ENCODE data around the gene EHD1.

EHD1 gene

GRCh38 chr11:64809781-64810241 is 68.6 kb downstream of the EHD1 start:
- H3K4me2 ChIP-seq (ENCODE audit: low read depth, low read length, poor library complexity, severe bottlenecking): peak overlapping the region; percentile 63
- peak overlapping the region; percentile 88 for H2AFZ ChIP-seq (ENCODE audit: low read depth, low read length, severe bottlenecking)
- H3K9me3 ChIP-seq (ENCODE audit: insufficient read depth, low read length): no peaks in the 10 kb centered on the region
- no peaks in the 10 kb centered on the region for H3K36me3 ChIP-seq (ENCODE audit: low read length)
- peak overlapping the region; percentile 78 for H3K9ac ChIP-seq (ENCODE audit: low read length)
- H4K20me1 ChIP-seq (ENCODE audit: low read depth, low read length): no peaks in the 10 kb centered on the region
- H3K79me2 ChIP-seq (ENCODE audit: insufficient read depth, low read length): peaks cover 7% of the 10 kb centered on the region; the same call in 1 of the 2 replicates
- H3K27me3 ChIP-seq (ENCODE audit: low read length): no peaks in the 10 kb centered on the region
- TF ChIP-seq CTCF (IDR thresholded peaks at IDR 0.05; ENCODE audit: insufficient read depth, low read length, poor library complexity, severe bottlenecking) (no peak), EZH2phosphoT487 (conservative IDR thresholded peaks at IDR 0.05; ENCODE audit: low read length) (no peak)
- no peaks in the 10 kb centered on the region for H3K9me2 ChIP-seq (replicated peaks; ENCODE audit: insufficient read depth, low read length)
- H3K27ac ChIP-seq (ENCODE audit: low read depth, low read length): peak overlapping the region; percentile 76
- peaks cover 19% of the 10 kb centered on the region for H3F3A ChIP-seq (ENCODE audit: insufficient read depth)
- peak overlapping the region; percentile 69 for H3K4me3 ChIP-seq (ENCODE audit: insufficient read depth, low read length, poor library complexity, severe bottlenecking)

GRCh38 chr11:64805481-64805880 is 72.9 kb downstream of the EHD1 start:
- no peak overlapping the region for H3K9ac ChIP-seq (ENCODE audit: low read length)

GRCh38 chr11:64804346-64805210 is 73.8 kb downstream of the EHD1 start:
- no peak overlapping the region for H3K4me2 ChIP-seq (ENCODE audit: low read depth, low read length, poor library complexity, severe bottlenecking)
- H3K27me3 ChIP-seq (ENCODE audit: low read length): no peaks in the 10 kb centered on the region
- TF ChIP-seq EZH2phosphoT487 (conservative IDR thresholded peaks at IDR 0.05; ENCODE audit: low read length): no peak
- TF ChIP-seq CTCF (IDR thresholded peaks at IDR 0.05; ENCODE audit: insufficient read depth, low read length, poor library complexity, severe bottlenecking): no peak
- H3K27ac ChIP-seq (ENCODE audit: low read depth, low read length): no peak overlapping the region
- no peaks in the 10 kb centered on the region for H3K9me3 ChIP-seq (ENCODE audit: insufficient read depth, low read length)
- H3K9ac ChIP-seq (ENCODE audit: low read length): no peak overlapping the region
- peaks cover 5% of the 10 kb centered on the region; the same call in 1 of the 2 replicates for H3K79me2 ChIP-seq (ENCODE audit: insufficient read depth, low read length)
- no peaks in the 10 kb centered on the region for H3K36me3 ChIP-seq (ENCODE audit: low read length)
- H3K9me2 ChIP-seq (replicated peaks; ENCODE audit: insufficient read depth, low read length): no peaks in the 10 kb centered on the region
- no peaks in the 10 kb centered on the region for H4K20me1 ChIP-seq (ENCODE audit: low read depth, low read length)
- H3F3A ChIP-seq (ENCODE audit: insufficient read depth): 0 out of 2 replicates have a peak, but pooled peaks cover 15% of the 10 kb centered on the region
- H2AFZ ChIP-seq (ENCODE audit: low read depth, low read length, severe bottlenecking): no peak overlapping the region
- H3K4me3 ChIP-seq (ENCODE audit: insufficient read depth, low read length, poor library complexity, severe bottlenecking): no peak overlapping the region

More at GRCh38 chr11:64805481-64805880, 72.9 kb downstream of the EHD1 start:
- peaks cover 7% of the 10 kb centered on the region; the same call in 1 of the 2 replicates for H3K79me2 ChIP-seq (ENCODE audit: insufficient read depth, low read length)
- H2AFZ ChIP-seq (ENCODE audit: low read depth, low read length, severe bottlenecking): no peak overlapping the region
- TF ChIP-seq EZH2phosphoT487 (conservative IDR thresholded peaks at IDR 0.05; ENCODE audit: low read length) (no peak), CTCF (IDR thresholded peaks at IDR 0.05; ENCODE audit: insufficient read depth, low read length, poor library complexity, severe bottlenecking) (no peak)
- H4K20me1 ChIP-seq (ENCODE audit: low read depth, low read length): no peaks in the 10 kb centered on the region
- no peaks in the 10 kb centered on the region for H3K9me2 ChIP-seq (replicated peaks; ENCODE audit: insufficient read depth, low read length)
- no peak overlapping the region for H3K27ac ChIP-seq (ENCODE audit: low read depth, low read length)
- no peak overlapping the region for H3K4me2 ChIP-seq (ENCODE audit: low read depth, low read length, poor library complexity, severe bottlenecking)
- 0 out of 2 replicates have a peak, but pooled peaks cover 15% of the 10 kb centered on the region for H3F3A ChIP-seq (ENCODE audit: insufficient read depth)
- no peak overlapping the region for H3K4me3 ChIP-seq (ENCODE audit: insufficient read depth, low read length, poor library complexity, severe bottlenecking)
- H3K9me3 ChIP-seq (ENCODE audit: insufficient read depth, low read length): no peaks in the 10 kb centered on the region
- H3K27me3 ChIP-seq (ENCODE audit: low read length): no peaks in the 10 kb centered on the region
- no peaks in the 10 kb centered on the region for H3K36me3 ChIP-seq (ENCODE audit: low read length)

All from SU-DHL-6 (cell line).